Astrocyte (in vitro differentiated cells and primary cell): ENCODE measurements around the gene MGAT3.

Source experiments
- CTCF ChIP-seq: IDR thresholded peaks from 2 replicates; pipeline ENCODE4 v1.5.1; 2011; ENCODE audit warnings: low read depth, mild to moderate bottlenecking, inconsistent platforms, low read length, moderate library complexity; ENCODE audit not compliant: insufficient read depth
- EZH2 ChIP-seq: IDR thresholded peaks from 2 replicates; pipeline ENCODE4 v1.6.1; 2012; ENCODE audit warnings: mild to moderate bottlenecking, low read length, inconsistent platforms; ENCODE audit not compliant: insufficient read depth

GRCh38 chr22:39448205-39449054, 8.4 kb upstream of the MGAT3 start:
- TF ChIP-seq CTCF (no peak), EZH2 (no peak)
